Ascending aorta (tissue), 2 donors: ENCODE data around the gene TMEM132D. TPM values are rescaled to one million over a fixed set of nuclear protein-coding genes. Genes with fewer than 3 reads are reported as not detected.

ENCODE experiments used
- DNase-seq, 2 donors: peaks; one replicate each; pipeline ENCODE4 v3.0.0-alpha.2; 2019; ENCODE audit warnings: low spot score in 2 of 2
- H3K27ac ChIP-seq, 2 donors: fragments of 200-600 bp; sonication (generic); one replicate each; pipeline ENCODE4 v1.5.1; 2016 to 2017; ENCODE audit warnings: mild to moderate bottlenecking in 1 of 2
- H3K27me3 ChIP-seq: fragments of 200-600 bp; sonication (generic); one replicate; pipeline ENCODE4 v1.5.1; 2017
- H3K36me3 ChIP-seq, 2 donors: fragments of 200-600 bp; sonication (generic); one replicate each; pipeline ENCODE4 v1.5.1; 2016
- H3K4me1 ChIP-seq, 2 donors: fragments of 200-600 bp; sonication (generic); one replicate each; pipeline ENCODE4 v1.5.1; 2016 to 2017; ENCODE audit warnings: mild to moderate bottlenecking in 1 of 2
- H3K4me3 ChIP-seq, 2 donors: fragments of 200-600 bp; sonication (generic); one replicate each; pipeline ENCODE4 v1.5.1; 2016 to 2017; ENCODE audit warnings: mild to moderate bottlenecking in 1 of 2
- H3K9me3 ChIP-seq, 2 donors: fragments of 200-600 bp; sonication (generic); one replicate each; pipeline ENCODE4 v1.5.1; 2016
- CTCF ChIP-seq, 3 experiments: fragments of 200-600 bp in 2 of 3; fragments of 450-650 bp in 1 of 3; sonication (generic) in 2 of 3; IDR thresholded peaks; one replicate each; pipeline ENCODE4 v1.5.1; 2016 to 2019; ENCODE audit warnings: antibody characterized with exemption in 3 of 3, mild to moderate bottlenecking in 1 of 3, moderate library complexity in 1 of 3
- intact Hi-C: fragments of 100-400 bp; cut with DNase I; formaldehyde crosslinking; loops from one replicate; pipeline ENCODE4 v1.15.1; 2023
- total RNA-seq: library from RNA; depleted of rRNA; stranded (reverse); fragments of >200 nt; gene quantifications from one replicate; pipeline ENCODE4 v1.1.0, GENCODE V29; 2016

TMEM132D gene
- total RNA-seq, 1 donor from 2014 or later = not detected

- DNase-seq = no peak
- no peaks in the 10 kb centered on the region for H3K4me1 ChIP-seq
- H3K36me3 ChIP-seq = no peaks in the 10 kb centered on the region
- no peak for TF ChIP-seq CTCF (IDR thresholded peaks at IDR 0.05)
- no peaks in the 10 kb centered on the region for H3K27me3 ChIP-seq
- H3K27ac ChIP-seq = no peak overlapping the region
- no peaks in the 10 kb centered on the region for H3K9me3 ChIP-seq
- no peak overlapping the region for H3K4me3 ChIP-seq
- intact Hi-C loops = no loop called here
Measured at GRCh38 chr12:129373746-129374145, 530.1 kb downstream of the TMEM132D start.

- no peak for DNase-seq
- H3K4me1 ChIP-seq = no peaks in the 10 kb centered on the region
- no peak overlapping the region for H3K4me3 ChIP-seq
- H3K9me3 ChIP-seq = no peaks in the 10 kb centered on the region
- H3K36me3 ChIP-seq = no peaks in the 10 kb centered on the region
- no peak for TF ChIP-seq CTCF (IDR thresholded peaks at IDR 0.05)
- no peak overlapping the region for H3K27ac ChIP-seq
- no peaks in the 10 kb centered on the region for H3K27me3 ChIP-seq
- intact Hi-C loops = no loop called here
Measured at GRCh38 chr12:129372876-129373275, 530.9 kb downstream of the TMEM132D start.

GRCh38 chr12:129372348-129372747, 531.5 kb downstream of the TMEM132D start:
- H3K27me3 ChIP-seq = no peaks in the 10 kb centered on the region
- no peak for DNase-seq
- no peaks in the 10 kb centered on the region for H3K36me3 ChIP-seq
- H3K4me3 ChIP-seq = no peak overlapping the region
- TF ChIP-seq CTCF (IDR thresholded peaks at IDR 0.05) = no peak
- H3K27ac ChIP-seq = no peak overlapping the region
- H3K4me1 ChIP-seq = no peaks in the 10 kb centered on the region
- H3K9me3 ChIP-seq = no peaks in the 10 kb centered on the region
- intact Hi-C loops = no loop called here

GRCh38 chr12:129371268-129371667, 532.6 kb downstream of the TMEM132D start:
- no peak overlapping the region for H3K4me3 ChIP-seq
- DNase-seq = no peak
- H3K4me1 ChIP-seq = no peaks in the 10 kb centered on the region
- H3K9me3 ChIP-seq = no peaks in the 10 kb centered on the region
- no peaks in the 10 kb centered on the region for H3K27me3 ChIP-seq
- intact Hi-C loops = no loop called here
- no peaks in the 10 kb centered on the region for H3K36me3 ChIP-seq
- no peak overlapping the region for H3K27ac ChIP-seq
- no peak for TF ChIP-seq CTCF (IDR thresholded peaks at IDR 0.05)

- no peaks in the 10 kb centered on the region for H3K9me3 ChIP-seq
- no peaks in the 10 kb centered on the region for H3K27me3 ChIP-seq
- intact Hi-C loops = no loop called here
- DNase-seq = no peak
- H3K4me1 ChIP-seq = no peaks in the 10 kb centered on the region
- H3K4me3 ChIP-seq = no peak overlapping the region
- no peak overlapping the region for H3K27ac ChIP-seq
- H3K36me3 ChIP-seq = no peaks in the 10 kb centered on the region
- no peak for TF ChIP-seq CTCF (IDR thresholded peaks at IDR 0.05)
Measured at GRCh38 chr12:129366656-129367055, 537.2 kb downstream of the TMEM132D start.

GRCh38 chr12:129363041-129363440, 540.8 kb downstream of the TMEM132D start:
- Histone ChIP-seq H3K4me3 (no peak overlapping the region), H3K36me3 (no peaks in the 10 kb centered on the region), H3K4me1 (no peaks in the 10 kb centered on the region), H3K27me3 (no peaks in the 10 kb centered on the region), H3K27ac (no peak overlapping the region), H3K9me3 (no peaks in the 10 kb centered on the region)
- intact Hi-C loops = no loop called here
- no peak for TF ChIP-seq CTCF (IDR thresholded peaks at IDR 0.05)
- no peak for DNase-seq
